NCI-H128 (cell line): Measurements from ENCODE around the gene ENDOV.

Source experiments
- DNase-seq: peaks from one replicate; lab custom pipeline; 2025; ENCODE audit not compliant: unreplicated experiment; lab: John Stamatoyannopoulos, UW

Gene ENDOV

GRCh38 chr17:80480248-80480647, 65.3 kb downstream of the ENDOV start:
- no peak for DNase-seq

- DNase-seq = no peak
Observed at GRCh38 chr17:80481284-80482057, 66.5 kb downstream of the ENDOV start.

DNA sequence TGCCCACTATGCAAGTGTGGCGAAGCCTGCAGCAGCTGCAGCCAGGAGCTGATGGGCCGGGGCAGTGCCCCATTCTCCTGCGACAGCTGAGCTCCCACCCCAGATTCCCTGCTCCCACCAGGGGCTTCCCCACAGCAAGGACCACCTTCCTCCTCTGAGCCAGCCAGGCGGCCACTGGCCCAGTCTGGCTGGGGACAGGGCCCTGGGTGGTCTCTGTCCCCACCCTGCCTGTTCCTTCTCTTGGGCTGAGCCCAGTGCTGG, 67.0 kb downstream of the ENDOV start:
- no peak for DNase-seq

DNA sequence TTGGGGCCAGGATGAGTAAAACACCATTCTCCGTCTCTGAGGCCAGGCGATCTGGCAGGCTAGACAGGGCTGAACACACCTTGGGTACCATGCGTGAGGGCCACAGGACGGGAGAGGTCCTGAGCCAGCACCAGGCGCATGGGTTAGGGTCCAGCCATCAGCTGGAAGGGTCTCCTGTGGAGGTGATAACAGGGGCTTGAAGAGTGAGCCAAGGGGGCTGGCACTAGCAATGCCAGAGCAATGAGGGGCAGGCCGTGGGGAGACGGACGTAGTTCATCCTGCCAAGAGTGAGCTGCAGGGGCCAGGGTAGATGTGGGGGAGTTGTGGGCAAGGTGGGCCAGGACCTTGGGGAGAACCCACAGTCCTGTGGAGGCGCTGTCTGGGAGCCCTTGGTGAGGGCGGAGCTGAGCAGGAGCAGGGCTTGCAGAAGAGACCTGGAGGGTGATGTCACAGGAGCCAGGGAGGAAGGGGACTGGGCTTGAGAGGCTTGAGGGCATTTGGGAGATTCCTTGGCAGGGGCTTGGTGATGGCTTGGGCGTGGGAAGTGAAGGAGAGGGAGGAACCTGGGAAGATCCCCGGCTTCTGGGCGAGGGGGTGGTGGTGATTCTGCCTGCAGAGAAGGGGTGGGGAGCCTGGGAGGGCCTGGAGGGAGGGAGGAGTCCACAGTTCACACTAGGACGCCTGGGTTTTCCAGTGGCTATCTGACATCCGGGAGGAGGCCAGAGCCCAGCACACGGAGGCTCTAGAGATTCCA, 67.8 kb downstream of the ENDOV start:
- no peak for DNase-seq

DNA sequence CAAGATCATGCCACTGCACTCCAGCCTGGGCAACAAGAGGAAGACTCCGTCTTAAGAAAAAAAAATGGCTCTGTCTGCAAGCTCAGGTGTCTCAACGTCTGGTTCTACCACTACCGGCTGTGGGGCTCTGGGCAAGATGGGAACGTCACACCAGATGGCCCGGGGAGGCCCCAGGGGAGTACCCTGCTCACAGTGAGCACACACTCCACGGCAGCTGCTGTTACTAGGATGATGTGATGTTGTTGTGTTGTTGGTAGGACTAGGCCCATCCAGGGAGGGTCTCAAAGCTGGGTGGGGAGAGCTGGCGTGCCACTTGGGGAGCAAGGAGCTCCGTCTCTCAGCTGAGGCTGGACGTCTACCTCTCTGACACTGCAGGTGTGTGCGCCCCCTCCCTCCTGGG, 70.9 kb downstream of the ENDOV start:
- DNase-seq = peak; percentile 26

DNA sequence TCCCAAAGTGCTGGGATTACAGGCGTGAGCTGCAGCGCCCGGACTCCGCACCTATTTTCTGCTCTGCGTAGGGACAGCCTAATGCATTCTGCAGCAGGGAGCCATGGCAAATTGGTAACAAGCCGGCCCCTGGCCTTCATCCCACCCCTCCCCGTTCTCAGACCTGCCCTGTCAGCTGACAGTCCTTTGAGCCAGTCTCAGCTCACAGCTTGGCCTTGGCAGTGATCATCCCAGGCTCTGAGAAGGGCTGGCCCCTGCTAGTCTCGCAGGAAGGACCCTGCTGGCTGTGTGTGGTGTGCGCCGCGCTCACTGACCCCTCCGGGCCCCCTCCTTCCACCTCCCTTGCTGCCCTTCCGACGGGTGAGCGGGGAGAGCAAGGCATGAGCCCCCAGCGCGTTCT, 71.7 kb downstream of the ENDOV start:
- DNase-seq = no peak

DNA sequence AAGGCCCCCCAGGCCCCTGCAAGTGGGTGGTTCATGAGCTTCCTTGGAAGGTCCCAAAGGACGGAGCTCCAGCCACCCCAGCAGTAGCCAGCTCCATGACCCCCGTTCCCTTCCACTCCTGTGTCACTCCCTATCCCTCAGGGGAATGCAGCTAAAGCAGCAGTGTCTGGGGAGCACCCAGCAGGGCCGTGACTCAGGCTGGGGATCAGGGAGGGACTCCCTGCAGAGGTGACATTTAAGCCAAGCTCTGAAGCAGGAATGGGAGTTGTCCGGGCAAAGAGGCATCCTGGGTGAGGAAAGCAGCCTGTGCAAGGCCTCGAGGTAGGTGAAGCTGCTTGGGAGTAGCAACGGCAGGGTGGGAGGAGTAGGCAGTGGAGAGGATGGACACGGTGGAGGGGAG, 72.5 kb downstream of the ENDOV start:
- DNase-seq = no peak
